Left kidney (tissue), 2 donors: ENCODE results near the gene GAP43. TPM values are rescaled to one million over a fixed set of nuclear protein-coding genes. Genes with fewer than 3 reads are reported as not detected.

Experiments
- DNase-seq: peaks from one replicate; pipeline ENCODE4 v3.0.0-alpha.2; 2013
- polyA plus RNA-seq: library from polyadenylated mRNA; unstranded; fragments of 120-200 nt; gene quantifications from one replicate; pipeline ENCODE4 v1.2.1, GENCODE V29; 2013; ENCODE audit not compliant: insufficient read length

Gene GAP43
- polyA plus RNA-seq, 1 donor: 0.30 TPM

DNA sequence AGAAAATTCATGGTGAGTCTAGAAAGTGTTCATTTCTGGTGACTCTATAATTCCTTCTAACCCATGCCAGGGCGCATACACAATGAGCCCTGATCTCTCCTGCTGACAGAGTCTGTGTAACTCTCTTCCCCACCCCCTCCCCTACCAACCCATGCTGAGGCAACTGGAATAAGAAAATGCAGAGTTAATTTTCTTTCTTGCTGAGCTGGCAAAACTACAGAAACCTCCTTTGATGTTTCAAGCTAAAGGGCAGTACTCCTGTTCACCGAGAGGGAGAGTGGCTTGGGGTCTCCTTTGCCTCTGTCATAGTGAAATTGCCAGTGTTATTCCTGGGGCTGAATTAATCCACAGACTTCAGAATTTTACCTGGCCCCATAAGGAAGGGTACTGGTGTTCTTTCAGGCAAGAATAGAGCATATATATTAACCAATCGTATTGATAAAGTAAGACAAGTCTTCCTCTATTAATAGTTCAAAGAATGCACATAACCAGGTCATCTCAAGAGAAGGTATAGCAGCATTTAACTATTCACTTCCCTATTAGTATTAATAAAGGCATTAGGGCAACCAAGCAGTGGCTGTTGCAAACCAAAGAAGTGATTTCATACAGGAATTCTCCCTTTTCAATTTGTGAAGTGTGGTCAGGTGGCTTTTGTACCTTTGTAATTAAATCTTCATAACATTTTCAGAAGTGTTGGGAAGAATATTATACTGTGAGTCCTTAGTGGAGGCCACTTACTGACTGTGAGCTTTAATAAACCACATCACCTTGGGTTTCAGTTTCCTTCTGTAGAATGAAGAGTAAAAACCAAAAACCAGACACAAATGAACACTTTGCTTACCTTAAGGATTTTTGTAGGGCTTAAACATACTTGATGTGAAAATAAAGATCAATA lies 4.1 kb downstream of the GAP43 start:
- no peak for DNase-seq

DNA sequence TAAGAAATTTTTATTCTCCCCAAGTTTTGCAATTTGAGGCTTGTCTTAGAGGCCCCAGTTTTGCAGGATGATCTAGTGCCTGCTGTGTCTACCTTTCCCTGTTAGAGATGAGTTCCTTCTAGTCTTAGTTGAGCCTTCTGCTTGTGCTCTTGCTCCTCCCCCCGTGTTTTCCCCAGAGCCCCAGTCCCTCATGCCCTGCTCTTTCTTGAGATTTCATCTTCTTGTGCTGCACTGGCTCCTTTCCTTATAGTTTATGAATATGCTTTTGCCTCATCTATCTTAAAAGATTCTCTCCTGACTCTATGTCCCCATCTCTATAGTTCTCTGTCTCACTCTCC lies 4.7 kb downstream of the GAP43 start:
- no peak for DNase-seq

DNA sequence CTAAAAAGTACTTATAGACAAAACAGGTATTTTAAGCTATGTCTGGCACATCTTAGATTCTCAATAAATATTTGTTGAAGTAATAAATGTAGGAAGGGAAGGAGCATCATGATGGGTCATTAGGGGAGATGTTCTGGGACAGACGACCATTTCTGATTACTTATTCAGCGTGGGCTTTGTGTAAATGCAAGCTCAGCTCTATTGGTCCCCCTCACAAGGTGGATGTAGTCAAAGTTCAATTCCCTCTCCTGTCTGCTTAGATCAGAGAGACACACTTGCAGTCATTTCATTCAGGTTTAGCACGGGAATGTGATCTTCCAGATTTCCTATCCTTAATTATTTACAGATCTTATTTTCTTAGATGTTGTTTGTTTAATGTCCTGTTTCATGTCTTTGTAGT lies 7.5 kb downstream of the GAP43 start:
- DNase-seq: no peak

DNA sequence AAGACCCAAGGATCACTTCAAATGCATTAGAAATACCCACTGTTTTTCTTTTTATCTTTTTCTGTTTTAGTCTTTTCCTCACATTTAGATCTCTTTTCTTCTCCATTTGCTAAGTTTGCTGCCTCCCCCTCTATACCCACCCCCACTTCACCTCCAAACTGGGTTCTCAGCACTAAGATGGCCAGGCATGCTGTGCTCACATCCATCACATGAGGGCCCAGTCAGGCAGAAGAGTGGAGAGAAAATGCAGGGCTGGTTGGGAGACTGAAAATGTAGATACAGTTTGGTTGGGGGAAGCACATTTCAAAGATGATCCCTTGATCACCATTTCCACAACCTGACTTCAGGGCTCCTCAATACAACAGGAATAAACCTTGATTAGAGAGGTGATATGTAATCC lies 8.7 kb downstream of the GAP43 start:
- DNase-seq: no peak

- DNase-seq: no peak
Observed at GRCh38 chr3:115633467-115633866, 10.2 kb downstream of the GAP43 start.

DNA sequence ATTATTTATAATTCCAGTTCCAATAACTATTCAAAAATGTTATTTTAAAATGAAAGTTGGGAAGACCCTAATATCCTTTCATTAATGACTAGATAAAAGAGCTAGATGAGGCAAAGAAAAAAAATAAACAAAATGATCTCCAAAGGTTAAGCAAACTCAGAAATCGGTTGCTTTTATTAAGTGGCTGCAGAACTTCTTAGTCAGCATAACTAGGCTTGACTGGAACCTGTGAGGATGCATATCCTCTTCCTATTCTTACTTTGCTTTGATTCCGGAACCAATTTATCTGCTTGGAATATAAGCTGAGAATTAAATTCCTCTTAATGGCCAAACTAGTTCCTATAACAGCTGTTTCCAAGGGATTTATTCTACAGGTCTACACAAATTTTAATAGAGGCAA lies 10.7 kb downstream of the GAP43 start:
- DNase-seq: no peak

GRCh38 chr3:115635406-115635805 lies 12.1 kb downstream of the GAP43 start:
- DNase-seq: no peak

GRCh38 chr3:115638241-115638640 lies 14.9 kb downstream of the GAP43 start:
- no peak for DNase-seq

DNA sequence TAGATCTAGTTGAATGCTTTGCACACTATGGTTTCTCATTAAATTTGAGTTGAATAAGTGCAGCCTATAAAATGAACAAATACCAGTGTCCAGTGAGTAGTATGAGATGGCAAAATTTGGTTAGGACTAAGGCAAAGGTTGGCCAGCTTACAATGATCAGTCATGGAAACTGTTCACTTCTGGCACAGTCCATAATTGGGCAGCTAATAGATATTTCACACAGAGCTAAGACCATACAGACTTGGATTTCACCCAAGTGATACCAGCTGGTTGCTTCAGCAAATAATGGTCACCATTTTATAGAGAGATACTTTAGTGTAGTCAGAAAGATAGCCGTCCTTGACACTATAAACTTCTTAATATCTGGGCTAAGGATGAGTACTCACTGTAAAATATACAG lies 15.7 kb downstream of the GAP43 start:
- no peak for DNase-seq

GRCh38 chr3:115644391-115644790 lies 21.1 kb downstream of the GAP43 start:
- DNase-seq: no peak

GRCh38 chr3:115646027-115646690 lies 22.8 kb downstream of the GAP43 start:
- DNase-seq: no peak

DNA sequence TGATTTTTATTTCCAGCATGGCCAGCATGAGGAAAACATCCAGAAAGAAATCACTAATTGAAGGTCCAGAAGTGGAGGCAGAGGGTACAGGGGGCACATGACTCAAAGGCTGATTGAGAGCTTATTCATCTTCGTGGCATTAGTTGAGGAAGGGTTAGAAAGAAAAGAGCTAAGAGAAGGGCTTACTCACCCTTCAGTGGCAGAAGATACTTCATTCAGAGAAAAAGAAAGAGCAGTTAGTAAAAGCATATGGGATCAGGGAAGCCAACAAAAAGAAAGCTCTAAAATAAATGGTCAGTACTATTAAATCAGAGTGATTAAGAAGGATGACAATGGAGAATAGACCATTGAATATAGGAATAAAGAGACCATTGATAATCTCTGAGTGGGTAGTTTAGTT lies 25.2 kb downstream of the GAP43 start:
- DNase-seq: no peak

GRCh38 chr3:115651087-115651486 lies 27.8 kb downstream of the GAP43 start:
- no peak for DNase-seq

- no peak for DNase-seq
Observed at GRCh38 chr3:115651599-115651998, 28.3 kb downstream of the GAP43 start.

DNA sequence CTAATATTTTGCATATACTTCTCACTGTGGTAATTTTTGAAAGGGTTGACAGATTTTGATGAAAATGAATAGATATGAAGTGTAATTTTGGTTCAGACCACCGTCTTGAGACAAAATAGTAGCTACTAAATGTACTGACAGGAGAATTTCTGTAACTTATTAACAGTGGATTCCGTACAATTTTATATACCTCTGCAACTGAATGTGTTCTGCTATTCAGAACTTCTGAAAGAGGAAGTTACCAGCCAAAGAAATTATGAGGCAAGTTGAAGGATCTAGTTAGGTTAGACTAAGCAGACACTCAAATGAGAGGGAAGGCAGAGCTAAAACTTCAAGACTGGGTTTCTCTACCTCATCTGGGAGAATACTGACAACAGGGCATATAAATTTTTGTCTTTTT lies 29.4 kb downstream of the GAP43 start:
- no peak for DNase-seq

DNA sequence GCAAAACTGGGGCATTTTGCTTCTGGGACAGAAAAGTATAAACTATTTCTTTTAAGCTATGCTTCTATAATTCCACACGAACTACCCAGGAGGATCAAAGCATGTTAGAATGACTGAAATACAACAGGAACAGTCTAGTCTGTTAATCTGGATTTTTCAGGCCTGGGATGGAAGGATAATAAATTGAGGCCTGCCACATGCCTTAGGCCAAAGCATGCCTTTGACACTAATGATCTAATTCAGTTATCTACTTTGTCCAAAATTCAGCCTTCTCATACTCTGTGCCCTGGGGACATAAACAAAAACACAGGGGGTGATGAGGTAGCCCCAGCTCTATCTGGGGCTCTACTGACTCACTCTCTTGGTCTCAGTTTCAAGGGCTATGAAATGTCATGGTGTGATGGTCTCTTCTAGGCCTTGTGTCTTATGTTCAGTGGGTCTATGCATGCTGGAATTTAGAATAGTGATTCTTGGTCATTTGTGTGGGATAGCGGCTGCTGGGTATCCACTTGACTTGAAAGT lies 32.5 kb downstream of the GAP43 start:
- no peak for DNase-seq

- DNase-seq: no peak
Observed at GRCh38 chr3:115657168-115657567, 33.9 kb downstream of the GAP43 start.

GRCh38 chr3:115658032-115658336 lies 34.7 kb downstream of the GAP43 start:
- no peak for DNase-seq

- peak; percentile 82 for DNase-seq
Observed at GRCh38 chr3:115658337-115659181, 35.2 kb downstream of the GAP43 start.

- no peak for DNase-seq
Observed at GRCh38 chr3:115659253-115660220, 36.2 kb downstream of the GAP43 start.

DNA sequence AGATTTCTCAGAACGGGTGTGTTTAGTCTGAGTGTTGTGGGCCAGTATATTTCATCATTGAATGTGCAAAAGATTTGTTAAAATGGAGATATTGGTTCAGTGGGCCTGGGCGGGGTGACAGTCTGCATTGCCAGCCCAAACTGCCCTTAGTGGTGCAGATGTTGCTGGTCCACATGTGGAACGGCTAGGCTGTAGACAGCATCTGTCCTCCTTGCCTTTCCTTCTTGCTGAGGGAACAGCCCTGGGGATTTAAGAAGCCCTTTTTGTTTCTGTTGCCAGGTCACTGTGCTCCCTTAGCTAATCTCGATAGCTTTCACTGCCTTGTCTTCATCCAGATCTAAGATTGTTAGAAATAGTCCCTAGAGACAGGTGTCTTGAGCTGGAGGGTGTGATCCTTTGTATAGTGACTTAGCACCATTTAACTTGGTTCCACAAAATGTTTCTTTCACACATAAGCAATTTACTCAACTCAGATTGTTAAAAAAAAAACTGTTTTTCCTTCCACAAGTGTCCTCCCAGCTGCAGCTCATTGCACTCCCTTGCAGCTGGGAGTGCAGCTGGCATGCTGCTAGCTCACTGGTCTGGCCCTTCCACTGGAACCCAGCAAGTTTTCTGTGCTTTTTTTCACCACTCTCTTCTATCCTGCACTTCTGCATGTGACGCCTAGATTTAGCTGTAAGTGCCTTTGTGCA lies 37.5 kb downstream of the GAP43 start:
- no peak for DNase-seq
